ENCODE measurements around the gene NCCRP1. TPM values are rescaled to one million over a fixed set of nuclear protein-coding genes. Genes with fewer than 3 reads are reported as not detected.

Gene NCCRP1
- total RNA-seq, 2 experiments from 2014 or later: not detected

DNA sequence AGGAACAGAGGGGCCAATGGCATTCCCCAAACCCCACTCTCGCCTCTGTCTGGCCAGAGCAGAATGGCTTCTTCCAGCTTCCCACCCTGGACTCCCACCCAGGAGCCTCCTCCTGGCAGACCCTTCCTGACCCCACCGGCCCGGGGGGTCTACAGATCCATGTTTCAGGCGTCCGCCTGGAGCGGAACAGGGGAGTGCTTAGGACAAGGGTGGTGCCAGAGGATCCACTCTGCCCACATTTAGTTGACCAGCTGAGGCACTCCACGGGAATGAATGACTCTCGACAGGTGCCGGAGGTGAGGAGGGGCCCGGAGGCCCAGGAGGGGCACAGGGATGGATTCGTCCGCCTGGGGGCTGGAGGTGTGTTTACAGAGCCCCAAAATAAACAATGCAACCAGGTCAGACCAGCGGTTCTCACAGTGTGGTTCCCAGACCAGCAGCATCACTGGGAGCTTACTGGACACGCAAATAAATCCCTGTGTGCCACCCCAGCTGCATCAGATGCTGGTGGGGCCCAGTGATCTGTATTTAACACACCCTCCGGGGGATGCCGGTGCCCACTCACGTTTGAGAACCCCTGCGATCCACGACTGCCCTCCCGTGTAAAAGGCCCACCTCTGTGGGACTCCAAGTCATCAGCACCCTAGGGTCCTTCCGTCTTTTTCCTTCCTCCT is 15.1 kb upstream of the NCCRP1 start:
- no TSS peak for BruUV-seq (replicated peaks)
- ChIA-PET POLR2A (no interaction called here), CTCF (ENCODE audit: unreplicated experiment) (no interaction called here)
- Histone ChIP-seq H3K4me2 (ENCODE audit: low read length) (no peak overlapping the region), H3K79me2 (ENCODE audit: insufficient read depth, low read depth, low read length) (no peaks in the 10 kb centered on the region), H3K9me3 (ENCODE audit: low read length) (no peaks in the 10 kb centered on the region), H3K4me1 (ENCODE audit: insufficient read depth, low read length, poor library complexity, severe bottlenecking) (no peaks in the 10 kb centered on the region), H3K4me3 (ENCODE audit: low read depth, low read length, poor library complexity, severe bottlenecking) (no peak overlapping the region), H4K20me1 (ENCODE audit: insufficient read depth, low read length) (no peaks in the 10 kb centered on the region), H3K27ac (ENCODE audit: low read depth, low read length, poor library complexity, severe bottlenecking) (no peak overlapping the region), H2AFZ (ENCODE audit: low read length) (no peak overlapping the region), H3K9me2 (ENCODE audit: insufficient read depth, low read length) (no peaks in the 10 kb centered on the region), H3K36me3 (ENCODE audit: insufficient read depth, low read length) (0 out of 2 replicates have a peak, but pooled peaks cover 4% of the 10 kb centered on the region)
- DNase-seq (ENCODE audit: low spot score): no peak
- intact Hi-C loops (cut with micrococcal nuclease; ENCODE audit: unreplicated experiment): no loop called here
- TF ChIP-seq, protein P1, sequence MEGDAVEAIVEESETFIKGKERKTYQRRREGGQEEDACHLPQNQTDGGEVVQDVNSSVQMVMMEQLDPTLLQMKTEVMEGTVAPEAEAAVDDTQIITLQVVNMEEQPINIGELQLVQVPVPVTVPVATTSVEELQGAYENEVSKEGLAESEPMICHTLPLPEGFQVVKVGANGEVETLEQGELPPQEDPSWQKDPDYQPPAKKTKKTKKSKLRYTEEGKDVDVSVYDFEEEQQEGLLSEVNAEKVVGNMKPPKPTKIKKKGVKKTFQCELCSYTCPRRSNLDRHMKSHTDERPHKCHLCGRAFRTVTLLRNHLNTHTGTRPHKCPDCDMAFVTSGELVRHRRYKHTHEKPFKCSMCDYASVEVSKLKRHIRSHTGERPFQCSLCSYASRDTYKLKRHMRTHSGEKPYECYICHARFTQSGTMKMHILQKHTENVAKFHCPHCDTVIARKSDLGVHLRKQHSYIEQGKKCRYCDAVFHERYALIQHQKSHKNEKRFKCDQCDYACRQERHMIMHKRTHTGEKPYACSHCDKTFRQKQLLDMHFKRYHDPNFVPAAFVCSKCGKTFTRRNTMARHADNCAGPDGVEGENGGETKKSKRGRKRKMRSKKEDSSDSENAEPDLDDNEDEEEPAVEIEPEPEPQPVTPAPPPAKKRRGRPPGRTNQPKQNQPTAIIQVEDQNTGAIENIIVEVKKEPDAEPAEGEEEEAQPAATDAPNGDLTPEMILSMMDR (conservative IDR thresholded peaks at IDR 0.05; ENCODE audit: low read length): no peak
- no peak for TF ChIP-seq EZH2phosphoT487 (IDR thresholded peaks at IDR 0.05; ENCODE audit: borderline replicate concordance, low read depth, low read length)

DNA sequence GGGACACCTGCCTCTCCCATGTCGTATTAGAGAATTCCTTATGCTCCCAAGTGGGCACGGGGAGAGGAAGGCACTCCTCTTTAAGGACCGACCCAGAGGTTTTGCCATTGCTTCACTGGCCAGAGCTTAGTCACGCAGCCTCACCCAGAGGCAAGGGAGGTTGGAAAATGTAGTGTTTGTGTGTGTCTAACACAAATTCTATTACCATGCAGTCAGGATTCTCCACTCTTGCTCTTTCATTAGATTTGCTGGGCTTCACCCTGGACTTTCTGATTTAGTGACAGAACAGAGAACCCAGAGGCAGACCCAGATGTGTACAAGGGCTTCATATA is 14.6 kb upstream of the NCCRP1 start:
- Histone ChIP-seq H3K36me3 (ENCODE audit: insufficient read depth, low read length) (0 out of 2 replicates have a peak, but pooled peaks cover 4% of the 10 kb centered on the region), H3K4me3 (ENCODE audit: low read depth, low read length, poor library complexity, severe bottlenecking) (no peak overlapping the region), H3K4me2 (ENCODE audit: low read length) (no peak overlapping the region), H3K27ac (ENCODE audit: low read depth, low read length, poor library complexity, severe bottlenecking) (no peak overlapping the region), H3K9me2 (ENCODE audit: insufficient read depth, low read length) (no peaks in the 10 kb centered on the region), H3K4me1 (ENCODE audit: insufficient read depth, low read length, poor library complexity, severe bottlenecking) (no peaks in the 10 kb centered on the region), H3K79me2 (ENCODE audit: insufficient read depth, low read depth, low read length) (no peaks in the 10 kb centered on the region), H2AFZ (ENCODE audit: low read length) (no peak overlapping the region), H4K20me1 (ENCODE audit: insufficient read depth, low read length) (no peaks in the 10 kb centered on the region), H3K9me3 (ENCODE audit: low read length) (no peaks in the 10 kb centered on the region)
- POLR2A ChIA-PET: no interaction called here
- intact Hi-C loops (cut with micrococcal nuclease; ENCODE audit: unreplicated experiment): no loop called here
- DNase-seq (ENCODE audit: low spot score): no peak
- CTCF ChIA-PET (ENCODE audit: unreplicated experiment): no interaction called here
- no TSS peak for BruUV-seq (replicated peaks)
- TF ChIP-seq, protein P1 (conservative IDR thresholded peaks at IDR 0.05; ENCODE audit: low read length): no peak
- no peak for TF ChIP-seq EZH2phosphoT487 (IDR thresholded peaks at IDR 0.05; ENCODE audit: borderline replicate concordance, low read depth, low read length)

DNA sequence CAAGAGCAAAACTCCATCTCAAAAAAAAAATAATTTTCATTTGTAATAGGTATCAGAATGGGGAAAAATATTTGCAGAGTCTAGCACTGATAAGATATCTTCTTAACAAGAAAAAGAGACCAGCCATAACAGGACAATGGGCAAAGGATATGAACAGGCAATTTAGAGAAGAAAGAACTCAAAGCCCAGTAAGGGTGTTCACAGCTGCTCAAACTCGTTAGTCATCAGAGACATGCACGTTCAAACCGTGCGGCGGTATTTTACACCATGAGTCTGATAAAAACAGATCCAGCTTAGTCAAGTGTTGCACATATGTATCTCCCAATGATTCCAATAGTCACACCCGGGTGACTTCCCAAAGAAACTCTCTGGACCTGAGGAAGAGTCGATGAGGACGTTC is 13.7 kb upstream of the NCCRP1 start:
- no peaks in the 10 kb centered on the region for H3K36me3 ChIP-seq (ENCODE audit: insufficient read depth, low read length)
- H3K9me3 ChIP-seq (ENCODE audit: low read length): no peaks in the 10 kb centered on the region
- no peaks in the 10 kb centered on the region for H3K4me1 ChIP-seq (ENCODE audit: insufficient read depth, low read length, poor library complexity, severe bottlenecking)
- ChIA-PET CTCF (ENCODE audit: unreplicated experiment) (no interaction called here), POLR2A (no interaction called here)
- H3K4me2 ChIP-seq (ENCODE audit: low read length): no peak overlapping the region
- no peak for DNase-seq (ENCODE audit: low spot score)
- H2AFZ ChIP-seq (ENCODE audit: low read length): no peak overlapping the region
- no peaks in the 10 kb centered on the region for H4K20me1 ChIP-seq (ENCODE audit: insufficient read depth, low read length)
- TF ChIP-seq, protein P1 (conservative IDR thresholded peaks at IDR 0.05; ENCODE audit: low read length): no peak
- no peak for TF ChIP-seq EZH2phosphoT487 (IDR thresholded peaks at IDR 0.05; ENCODE audit: borderline replicate concordance, low read depth, low read length)
- H3K4me3 ChIP-seq (ENCODE audit: low read depth, low read length, poor library complexity, severe bottlenecking): no peak overlapping the region
- no TSS peak for BruUV-seq (replicated peaks)
- no peaks in the 10 kb centered on the region for H3K9me2 ChIP-seq (ENCODE audit: insufficient read depth, low read length)
- intact Hi-C loops (cut with micrococcal nuclease; ENCODE audit: unreplicated experiment): no loop called here
- H3K79me2 ChIP-seq (ENCODE audit: insufficient read depth, low read depth, low read length): no peaks in the 10 kb centered on the region
- H3K27ac ChIP-seq (ENCODE audit: low read depth, low read length, poor library complexity, severe bottlenecking): no peak overlapping the region
